RKO (cell line): ENCODE results near the gene PADI3.
"Not testable (repeated sequence)": the region's sequence is repeated elsewhere in the genome, so short reads cannot be mapped to it uniquely, and the experiment has no call there.

Source experiments
- DNase-seq: peaks from one replicate; pipeline ENCODE4 v3.0.0-alpha.2; 2016; ENCODE audit warnings: low spot score

The PADI3 gene

GRCh38 chr1:17304151-17304825 lies 55.4 kb downstream of the PADI3 start:
- DNase-seq, result no peak

DNA sequence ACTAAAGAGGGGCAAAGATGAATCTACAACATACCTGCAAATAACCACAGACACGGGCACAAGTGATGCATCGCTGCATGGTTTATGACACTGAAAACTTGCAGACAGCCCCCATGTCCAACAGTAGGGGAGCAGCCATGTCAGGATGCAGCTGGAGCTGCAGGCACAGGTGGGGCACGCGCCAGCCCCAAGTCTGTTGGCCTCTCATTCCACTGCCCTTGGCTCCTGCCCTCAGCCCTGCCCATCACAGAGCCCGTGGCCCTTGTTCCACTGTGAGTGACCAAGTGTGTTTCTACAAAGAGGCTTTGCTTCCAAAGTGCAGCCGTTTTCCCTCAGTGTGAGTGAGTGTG lies 55.9 kb downstream of the PADI3 start:
- no peak for DNase-seq

- no peak for DNase-seq
Measured at GRCh38 chr1:17305576-17306095, 56.7 kb downstream of the PADI3 start.

- DNase-seq, result no peak
Measured at GRCh38 chr1:17306407-17306806, 57.5 kb downstream of the PADI3 start.

- DNase-seq, result no peak
Measured at GRCh38 chr1:17306921-17307320, 58.0 kb downstream of the PADI3 start.

- DNase-seq, result no peak
Measured at GRCh38 chr1:17307329-17307728, 58.4 kb downstream of the PADI3 start.

DNA sequence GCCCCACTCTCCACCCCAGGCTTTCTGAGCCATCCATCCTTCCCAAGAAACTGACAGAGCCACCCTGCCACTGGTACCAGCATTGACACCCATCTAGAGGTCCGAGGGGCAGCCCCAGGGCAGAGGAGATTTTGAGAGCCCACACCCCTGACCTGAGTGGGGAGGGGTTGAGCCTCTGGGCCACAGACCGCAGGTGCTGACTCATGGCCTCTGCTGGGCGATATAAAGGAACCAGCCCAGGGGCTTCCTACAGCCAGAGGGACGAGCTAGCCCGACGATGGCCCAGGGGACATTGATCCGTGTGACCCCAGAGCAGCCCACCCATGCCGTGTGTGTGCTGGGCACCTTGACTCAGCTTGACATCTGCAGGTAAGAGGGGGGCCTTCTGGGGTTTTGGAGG lies 59.0 kb downstream of the PADI3 start, which contains the start of gene PADI4:
Gene PADI4 (plus strand): TSS at position 252 of the 400 bp plus-strand sequence. CDS start 26 bp downstream, at position 278.
- DNase-seq, result no peak

- DNase-seq, result no peak
Measured at GRCh38 chr1:17308593-17308992, 59.7 kb downstream of the PADI3 start.

DNA sequence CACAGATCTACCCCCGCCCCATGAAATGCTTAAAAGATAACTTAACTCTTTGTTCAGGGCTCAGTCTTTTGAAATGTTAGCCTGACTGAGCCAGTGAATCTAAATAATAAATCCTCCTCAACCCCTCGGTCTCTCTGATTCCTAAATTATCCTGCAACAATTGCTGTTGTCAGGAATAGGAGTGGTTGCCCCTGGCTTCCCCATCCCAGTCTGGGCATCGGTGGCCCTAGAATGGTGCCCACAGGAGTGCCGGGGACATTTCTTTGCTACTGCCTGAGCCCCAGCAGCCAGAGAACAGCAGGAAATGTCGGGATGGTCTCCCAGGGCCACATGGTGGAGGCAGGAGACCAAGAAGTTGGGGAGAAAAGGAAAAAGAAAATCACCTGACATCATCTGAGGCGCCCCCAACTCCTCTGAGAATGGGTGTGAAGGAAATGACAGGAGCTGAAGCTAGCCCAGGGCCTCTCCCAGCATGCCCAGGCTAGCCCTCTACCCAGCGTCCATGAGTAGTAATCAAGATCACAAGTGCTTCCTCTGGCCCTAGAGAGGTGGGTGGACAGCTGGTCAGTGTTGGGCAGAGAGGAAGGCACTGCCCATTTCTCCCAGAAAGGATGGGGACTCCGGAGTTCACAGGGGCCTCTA lies 60.6 kb downstream of the PADI3 start:
- no peak for DNase-seq

DNA sequence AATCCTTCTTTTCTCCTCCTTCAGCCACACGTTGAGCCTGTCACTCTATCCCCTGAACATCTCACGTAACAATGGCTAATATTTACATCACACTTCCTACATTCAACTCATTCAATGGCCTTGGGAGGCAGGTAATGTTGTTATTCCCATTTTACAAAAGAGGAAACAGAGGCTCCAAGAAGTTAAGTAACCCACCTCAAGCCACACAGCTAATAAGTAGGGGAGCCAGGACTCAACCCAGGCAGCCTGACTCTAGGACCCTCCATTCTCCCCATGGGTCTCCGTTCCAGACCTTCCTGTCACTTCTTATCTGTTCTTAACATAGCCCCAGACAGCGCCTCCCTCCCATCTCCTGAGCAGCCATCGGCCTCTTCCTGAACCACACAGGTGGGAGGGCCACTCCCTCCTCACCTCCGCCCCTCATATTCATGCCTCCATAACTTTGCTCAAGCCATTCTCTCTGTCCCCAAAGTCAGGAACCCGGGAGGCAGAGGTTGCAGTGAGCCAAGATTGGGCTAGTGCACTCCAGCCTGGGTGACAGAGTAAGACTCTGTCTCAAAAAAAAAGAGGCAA lies 61.3 kb downstream of the PADI3 start:
- no peak for DNase-seq

- no peak for DNase-seq
Measured at GRCh38 chr1:17313530-17314309, 64.8 kb downstream of the PADI3 start.

GRCh38 chr1:17314491-17314971 lies 65.6 kb downstream of the PADI3 start:
- DNase-seq, result no peak

- no peak for DNase-seq
Measured at GRCh38 chr1:17315542-17316130, 66.7 kb downstream of the PADI3 start.

DNA sequence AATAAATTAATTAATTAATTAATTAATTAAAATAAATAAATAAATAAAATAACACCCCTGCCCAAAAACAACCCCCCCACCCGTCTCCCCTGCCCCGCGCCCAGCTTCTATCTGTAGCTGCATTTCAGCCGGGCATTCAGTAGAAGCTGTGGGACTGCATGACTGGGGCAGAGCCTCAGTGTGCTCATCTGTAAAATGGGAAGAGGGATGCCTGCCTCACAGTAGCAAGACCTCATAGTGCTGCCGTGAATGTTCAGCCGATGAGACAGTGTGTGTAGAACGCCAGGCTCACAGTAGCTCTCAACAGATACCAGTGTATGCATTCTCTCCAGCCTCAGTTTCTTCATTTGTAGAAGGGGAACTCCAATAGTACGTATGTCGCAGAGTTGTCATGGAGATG lies 67.8 kb downstream of the PADI3 start:
- DNase-seq, result no peak

DNA sequence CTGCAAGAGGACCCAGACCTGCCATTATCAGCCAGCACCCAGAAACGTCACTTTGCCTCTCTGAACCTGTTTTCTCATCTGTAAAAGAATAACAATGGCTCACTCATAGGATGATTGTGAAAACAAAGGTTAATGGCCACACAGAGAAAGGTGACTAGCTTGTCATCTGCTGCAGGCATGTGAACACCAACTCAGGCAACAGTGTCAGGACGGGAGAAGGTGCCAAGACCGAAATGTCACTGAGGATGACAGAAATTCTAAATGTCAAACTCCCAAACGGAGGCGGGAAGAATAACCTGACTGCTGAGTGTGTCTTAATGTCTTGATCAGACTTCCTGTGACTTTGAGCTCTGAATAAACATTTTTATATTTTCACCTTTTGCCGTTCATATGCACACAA lies 69.4 kb downstream of the PADI3 start:
- no peak for DNase-seq

GRCh38 chr1:17319561-17320350 lies 70.9 kb downstream of the PADI3 start:
- no peak for DNase-seq

GRCh38 chr1:17321857-17322390 lies 73.0 kb downstream of the PADI3 start:
- DNase-seq, result not testable (repeated sequence)

DNA sequence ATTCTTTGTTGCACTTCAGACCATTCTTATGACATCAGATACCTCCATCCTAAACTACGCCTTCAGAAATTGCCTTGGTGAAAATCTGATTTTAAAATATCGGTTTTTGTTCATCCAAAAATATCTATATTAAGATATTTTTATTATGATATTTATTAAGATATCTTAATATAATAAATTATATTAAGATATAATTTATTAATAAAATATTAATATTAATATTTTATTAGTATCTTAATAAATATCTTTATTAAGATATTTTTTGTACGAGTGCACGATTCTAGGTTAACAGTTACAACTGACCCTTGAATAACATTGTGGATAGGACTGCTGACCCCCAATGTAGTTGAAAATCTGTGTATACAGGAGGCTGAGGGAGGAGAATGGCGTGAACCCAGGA lies 80.0 kb downstream of the PADI3 start:
- no peak for DNase-seq

GRCh38 chr1:17329610-17330009 lies 80.7 kb downstream of the PADI3 start:
- no peak for DNase-seq

DNA sequence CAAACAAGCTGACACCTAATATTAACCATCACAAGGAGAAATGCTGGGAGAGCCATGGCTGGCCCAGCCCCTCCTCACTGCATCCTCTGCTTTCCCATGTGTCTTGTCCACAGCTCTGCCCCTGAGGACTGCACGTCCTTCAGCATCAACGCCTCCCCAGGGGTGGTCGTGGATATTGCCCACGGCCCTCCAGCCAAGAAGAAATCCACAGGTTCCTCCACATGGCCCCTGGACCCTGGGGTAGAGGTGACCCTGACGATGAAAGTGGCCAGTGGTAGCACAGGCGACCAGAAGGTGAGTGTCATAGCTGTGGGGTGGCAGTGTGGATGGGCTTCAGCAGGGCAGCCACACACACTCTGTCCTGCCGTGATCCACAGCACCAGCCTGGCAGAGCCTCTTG lies 82.0 kb downstream of the PADI3 start:
- no peak for DNase-seq

DNA sequence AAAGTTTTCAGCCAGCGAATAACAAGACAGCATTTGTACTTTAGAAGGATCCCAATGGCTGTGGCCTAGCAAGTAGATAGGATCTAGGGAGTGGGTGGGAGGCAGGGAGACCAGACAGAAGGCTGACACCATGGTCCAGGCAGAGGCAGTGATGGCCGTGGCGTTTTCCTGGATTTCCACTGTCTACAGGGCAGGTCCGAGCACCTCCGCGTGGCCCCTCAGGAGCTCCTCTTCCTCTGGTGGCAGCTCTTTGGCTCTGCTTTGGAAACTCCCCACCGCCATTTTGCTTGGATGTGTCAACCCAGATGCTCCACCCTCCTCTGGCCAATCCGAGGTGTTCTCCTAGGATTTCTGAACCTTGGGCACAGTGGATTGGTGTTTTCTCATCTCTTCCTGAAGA lies 84.2 kb downstream of the PADI3 start:
- DNase-seq, result no peak
